Stimulated activated CD4-positive, alpha-beta T cell treated with anti-CD3 and anti-CD28 coated beads, TNF-alpha, amount 100 ng/mL, for 1 hour (primary cell): Measurements from ENCODE around the gene MAP3K19.
"Not testable (repeated sequence)": the region's sequence is repeated elsewhere in the genome, so short reads cannot be mapped to it uniquely, and the experiment has no call there.

ENCODE experiments used
- DNase-seq, 3 donors: peaks; one replicate each; pipeline ENCODE4 v3.0.0-alpha.2; 2020; ENCODE audit warnings: low read depth in 3 of 3, low spot score in 1 of 3

Gene MAP3K19

GRCh38 chr2:135047300-135047699 is at the start of gene MAP3K19:
MAP3K19 (minus strand) TSS chr2:135047447; CDS start chr2:135024647, 22,800 bp downstream.
- DNase-seq, result no peak

- no peak for DNase-seq
Observed at GRCh38 chr2:135096665-135097446, 49.6 kb upstream of the MAP3K19 start.

- no peak for DNase-seq
Observed at GRCh38 chr2:135095591-135095990, 48.3 kb upstream of the MAP3K19 start.

GRCh38 chr2:135094508-135094907 is 47.3 kb upstream of the MAP3K19 start:
- DNase-seq, result no peak

GRCh38 chr2:135093670-135094330 is 46.6 kb upstream of the MAP3K19 start:
- DNase-seq, result no peak

- no peak for DNase-seq
Observed at GRCh38 chr2:135093193-135093592, 45.9 kb upstream of the MAP3K19 start.

- no peak for DNase-seq
Observed at GRCh38 chr2:135091681-135092080, 44.4 kb upstream of the MAP3K19 start.

GRCh38 chr2:135089597-135089996 is 42.4 kb upstream of the MAP3K19 start:
- DNase-seq, result not testable (repeated sequence)

- no peak for DNase-seq
Observed at GRCh38 chr2:135086222-135086621, 39.0 kb upstream of the MAP3K19 start.

GRCh38 chr2:135078417-135078816 is 31.2 kb upstream of the MAP3K19 start:
- no peak for DNase-seq

GRCh38 chr2:135076556-135076955 is 29.3 kb upstream of the MAP3K19 start:
- no peak for DNase-seq

- DNase-seq, result no peak
Observed at GRCh38 chr2:135074216-135074615, 27.0 kb upstream of the MAP3K19 start.

GRCh38 chr2:135072125-135072997 is 25.1 kb upstream of the MAP3K19 start:
- no peak for DNase-seq

GRCh38 chr2:135066710-135067109 is 19.5 kb upstream of the MAP3K19 start:
- no peak for DNase-seq

- no peak for DNase-seq
Observed at GRCh38 chr2:135064149-135064548, 16.9 kb upstream of the MAP3K19 start.

GRCh38 chr2:135063210-135063609 is 16.0 kb upstream of the MAP3K19 start:
- DNase-seq, result no peak

- no peak for DNase-seq
Observed at GRCh38 chr2:135059577-135059976, 12.3 kb upstream of the MAP3K19 start.

GRCh38 chr2:135056790-135057189 is 9.5 kb upstream of the MAP3K19 start:
- DNase-seq, result no peak

- no peak for DNase-seq
Observed at GRCh38 chr2:135055182-135055786, 8.0 kb upstream of the MAP3K19 start.

- no peak for DNase-seq
Observed at GRCh38 chr2:135052997-135053474, 5.8 kb upstream of the MAP3K19 start.
